ENCODE data around the gene CGB3.
"Not testable (repeated sequence)": the region's sequence is repeated elsewhere in the genome, so short reads cannot be mapped to it uniquely, and the experiment has no call there.

Gene CGB3

DNA sequence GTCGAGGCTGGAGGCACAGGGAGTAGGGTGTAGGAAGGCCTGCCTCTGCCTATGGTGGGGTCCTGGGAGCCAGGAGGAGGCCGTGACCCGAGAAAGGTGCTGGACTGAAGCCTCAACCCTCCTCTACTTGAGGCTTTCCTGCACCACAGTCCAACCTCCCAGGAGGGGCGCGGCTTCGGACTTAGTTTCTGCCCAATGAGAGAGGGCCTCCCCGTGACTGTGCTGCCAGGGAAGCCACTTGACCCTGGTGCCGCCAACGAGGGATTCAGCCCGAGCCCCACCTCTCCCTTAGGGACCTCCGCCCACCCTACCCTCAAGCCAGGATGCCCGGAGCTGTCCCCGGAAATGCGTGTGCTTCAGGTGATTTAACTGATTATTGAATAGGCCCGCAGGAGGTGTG, at the start of gene CGB3:
CGB3 (minus strand) TSS at position 101 of the 400 bp plus-strand sequence. CDS start 362 bp downstream, outside the sequence.
- H3K4me3 ChIP-seq (ENCODE audit: low read depth, low read length); DNase-seq (ENCODE audit: low read depth): not testable (repeated sequence)

GRCh38 chr19:49071860-49072547, 47.9 kb upstream of the CGB3 start:
- TF ChIP-seq, protein P1, sequence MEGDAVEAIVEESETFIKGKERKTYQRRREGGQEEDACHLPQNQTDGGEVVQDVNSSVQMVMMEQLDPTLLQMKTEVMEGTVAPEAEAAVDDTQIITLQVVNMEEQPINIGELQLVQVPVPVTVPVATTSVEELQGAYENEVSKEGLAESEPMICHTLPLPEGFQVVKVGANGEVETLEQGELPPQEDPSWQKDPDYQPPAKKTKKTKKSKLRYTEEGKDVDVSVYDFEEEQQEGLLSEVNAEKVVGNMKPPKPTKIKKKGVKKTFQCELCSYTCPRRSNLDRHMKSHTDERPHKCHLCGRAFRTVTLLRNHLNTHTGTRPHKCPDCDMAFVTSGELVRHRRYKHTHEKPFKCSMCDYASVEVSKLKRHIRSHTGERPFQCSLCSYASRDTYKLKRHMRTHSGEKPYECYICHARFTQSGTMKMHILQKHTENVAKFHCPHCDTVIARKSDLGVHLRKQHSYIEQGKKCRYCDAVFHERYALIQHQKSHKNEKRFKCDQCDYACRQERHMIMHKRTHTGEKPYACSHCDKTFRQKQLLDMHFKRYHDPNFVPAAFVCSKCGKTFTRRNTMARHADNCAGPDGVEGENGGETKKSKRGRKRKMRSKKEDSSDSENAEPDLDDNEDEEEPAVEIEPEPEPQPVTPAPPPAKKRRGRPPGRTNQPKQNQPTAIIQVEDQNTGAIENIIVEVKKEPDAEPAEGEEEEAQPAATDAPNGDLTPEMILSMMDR (conservative IDR thresholded peaks at IDR 0.05; ENCODE audit: low read depth, low read length), result no peak
- no peak overlapping the region for H3K4me3 ChIP-seq (ENCODE audit: low read depth, low read length)
- DNase-seq (ENCODE audit: low read depth), result no peak

GRCh38 chr19:49070416-49070815, 46.3 kb upstream of the CGB3 start:
- no peak overlapping the region for H3K4me3 ChIP-seq (ENCODE audit: low read depth, low read length)
- DNase-seq (ENCODE audit: low read depth), result no peak
- TF ChIP-seq, protein P1 (conservative IDR thresholded peaks at IDR 0.05; ENCODE audit: low read depth, low read length), result no peak

DNA sequence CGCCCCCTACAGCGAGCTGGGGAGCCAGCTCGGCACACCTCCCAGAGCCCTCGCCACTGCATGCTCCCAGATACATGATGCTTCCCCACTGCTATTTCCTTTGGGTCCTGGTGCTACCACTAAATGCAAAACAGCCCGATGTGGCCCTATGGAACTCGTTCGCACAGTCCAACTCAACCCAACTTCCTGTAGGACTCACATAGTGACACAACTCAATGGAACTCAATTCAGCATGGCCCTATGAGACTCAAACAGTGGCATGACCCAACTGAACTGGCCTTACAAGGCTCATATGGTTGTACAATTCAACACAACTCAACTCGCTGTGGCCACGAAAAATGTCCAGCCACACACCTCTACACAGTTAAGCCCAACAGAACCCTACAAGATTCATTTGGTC, 44.9 kb upstream of the CGB3 start:
- TF ChIP-seq, protein P1 (conservative IDR thresholded peaks at IDR 0.05; ENCODE audit: low read depth, low read length), result no peak
- no peak overlapping the region for H3K4me3 ChIP-seq (ENCODE audit: low read depth, low read length)
- DNase-seq (ENCODE audit: low read depth), result no peak

DNA sequence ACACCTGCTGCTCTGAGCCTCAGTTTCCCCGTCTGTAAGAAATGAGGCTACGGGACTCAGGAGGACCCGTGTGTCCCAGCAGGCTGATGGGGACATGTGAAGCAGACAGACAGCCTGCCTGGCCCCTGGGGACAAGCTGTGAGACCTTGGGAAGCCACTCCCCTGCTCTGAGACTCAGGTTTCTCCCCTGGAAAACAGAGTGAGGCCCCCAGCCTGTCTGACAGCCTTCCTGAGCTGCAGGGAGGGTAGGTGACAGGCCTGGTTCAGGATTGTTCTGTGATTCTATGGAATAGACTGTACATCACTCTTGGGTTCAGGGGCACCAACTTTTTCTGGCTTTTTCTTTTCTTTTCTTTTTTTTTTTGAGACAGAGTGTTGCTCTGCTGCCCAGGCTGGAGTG, 43.4 kb upstream of the CGB3 start:
- DNase-seq (ENCODE audit: low read depth), result no peak
- no peak overlapping the region for H3K4me3 ChIP-seq (ENCODE audit: low read depth, low read length)
- TF ChIP-seq, protein P1 (conservative IDR thresholded peaks at IDR 0.05; ENCODE audit: low read depth, low read length), result no peak

GRCh38 chr19:49065905-49066512, 41.9 kb upstream of the CGB3 start:
- TF ChIP-seq, protein P1 (conservative IDR thresholded peaks at IDR 0.05; ENCODE audit: low read depth, low read length), result no peak
- H3K4me3 ChIP-seq (ENCODE audit: low read depth, low read length), result no peak overlapping the region
- DNase-seq (ENCODE audit: low read depth), result no peak

GRCh38 chr19:49064768-49065611, 40.9 kb upstream of the CGB3 start, which contains the start of gene NTF4:
Gene NTF4 (minus strand): TSS chr19:49064818. CDS start chr19:49061997, 2,821 bp downstream.
- TF ChIP-seq, protein P1 (conservative IDR thresholded peaks at IDR 0.05; ENCODE audit: low read depth, low read length), result no peak
- no peak within 1 kb of the TSS for H3K4me3 ChIP-seq (ENCODE audit: low read depth, low read length)
- no peak for DNase-seq (ENCODE audit: low read depth)

Measured in choroid plexus epithelial cell (primary cell).